ENCODE measurements around the gene KLHDC4. TPM values are rescaled to one million over a fixed set of nuclear protein-coding genes. Genes with fewer than 3 reads are reported as not detected.
"Not testable (repeated sequence)": the region's sequence is repeated elsewhere in the genome, so short reads cannot be mapped to it uniquely, and the experiment has no call there.

Gene KLHDC4
- total RNA-seq, 1 donor from 2014 or later: 11.6 TPM

DNA sequence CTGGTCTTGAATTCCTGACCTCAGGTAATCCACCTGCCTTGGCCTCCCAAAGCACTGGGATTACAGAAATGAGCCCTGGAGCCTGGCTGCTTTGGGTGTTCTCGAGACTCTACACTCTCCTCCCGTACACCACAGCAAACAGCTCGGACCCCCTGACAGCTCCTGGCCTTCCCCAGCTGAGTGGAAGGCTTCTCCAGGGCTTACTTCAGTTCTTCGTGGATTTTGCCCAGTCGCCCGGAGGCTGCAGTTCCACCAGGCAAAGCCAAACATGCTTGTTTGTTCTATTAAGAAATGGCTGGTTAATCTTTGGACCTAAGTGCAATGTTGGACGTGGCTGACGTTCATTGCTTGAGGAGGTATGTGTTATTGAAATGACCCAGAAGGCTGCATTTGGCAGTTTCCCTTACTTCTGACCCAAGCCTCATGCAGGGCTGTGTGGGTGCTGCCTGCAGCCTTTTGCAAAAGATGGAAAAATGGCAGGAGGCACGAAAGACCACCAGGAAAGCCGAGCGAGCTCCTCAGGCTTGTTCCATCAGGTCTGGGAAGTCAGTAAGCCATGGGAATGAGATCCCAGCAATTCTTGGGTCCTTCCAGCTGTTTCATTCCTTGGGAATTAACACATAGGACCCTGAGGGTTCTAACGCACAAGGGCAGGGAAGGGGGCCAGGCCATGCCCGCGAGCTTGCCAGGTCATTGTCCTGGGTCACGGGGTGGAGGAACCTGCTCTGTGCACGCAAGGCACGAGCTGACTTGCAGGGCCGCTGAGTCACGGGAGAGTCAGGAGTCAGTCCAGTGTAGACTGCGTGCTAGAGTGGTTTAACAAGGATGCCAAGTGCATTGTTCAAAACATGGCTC lies 23.9 kb upstream of the KLHDC4 start:
- no peak for DNase-seq
- peak; percentile 49 for ATAC-seq
- intact Hi-C loops (cut with micrococcal nuclease): loop anchor here (10.0 kb wide), 1 partner anchor 85 kb away; no protein-coding TSS in a partner anchor

DNA sequence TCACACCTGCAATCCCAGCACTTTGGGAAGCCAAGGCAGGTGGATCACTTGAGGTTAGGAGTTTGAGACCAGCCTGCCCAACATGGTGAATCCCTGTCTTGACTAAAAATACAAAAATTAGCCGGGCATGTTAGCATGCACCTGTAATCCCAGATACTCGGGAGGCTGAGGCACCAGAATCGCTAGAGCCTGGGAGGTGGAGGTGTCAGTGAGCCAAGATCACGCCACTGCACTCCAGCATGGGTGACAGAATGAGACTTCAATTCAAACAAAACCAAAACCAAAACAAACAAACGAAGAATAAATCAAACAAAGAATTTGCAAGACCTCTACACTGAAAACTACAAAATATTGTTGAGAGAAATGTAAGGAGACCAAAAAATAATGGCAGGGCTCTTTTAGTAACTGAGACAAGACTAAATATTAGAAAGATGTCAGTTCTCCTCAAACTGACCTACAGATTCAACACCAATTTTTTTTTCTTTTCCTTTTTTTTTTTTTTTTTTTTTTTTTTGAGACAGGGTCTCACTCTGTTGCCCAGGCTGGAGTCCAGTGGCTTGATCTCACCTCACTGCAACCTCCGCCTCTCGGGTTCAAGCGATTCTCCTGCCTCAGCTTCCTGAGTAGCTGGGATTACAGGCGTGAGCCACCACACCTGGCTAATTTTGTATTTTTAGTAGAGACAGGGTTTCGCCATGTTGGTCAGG lies 23.1 kb upstream of the KLHDC4 start:
- ATAC-seq, DNase-seq: not testable (repeated sequence)
- intact Hi-C loops (cut with micrococcal nuclease): loop anchor here (10.0 kb wide), 1 partner anchor 86 kb away; no protein-coding TSS in a partner anchor

DNA sequence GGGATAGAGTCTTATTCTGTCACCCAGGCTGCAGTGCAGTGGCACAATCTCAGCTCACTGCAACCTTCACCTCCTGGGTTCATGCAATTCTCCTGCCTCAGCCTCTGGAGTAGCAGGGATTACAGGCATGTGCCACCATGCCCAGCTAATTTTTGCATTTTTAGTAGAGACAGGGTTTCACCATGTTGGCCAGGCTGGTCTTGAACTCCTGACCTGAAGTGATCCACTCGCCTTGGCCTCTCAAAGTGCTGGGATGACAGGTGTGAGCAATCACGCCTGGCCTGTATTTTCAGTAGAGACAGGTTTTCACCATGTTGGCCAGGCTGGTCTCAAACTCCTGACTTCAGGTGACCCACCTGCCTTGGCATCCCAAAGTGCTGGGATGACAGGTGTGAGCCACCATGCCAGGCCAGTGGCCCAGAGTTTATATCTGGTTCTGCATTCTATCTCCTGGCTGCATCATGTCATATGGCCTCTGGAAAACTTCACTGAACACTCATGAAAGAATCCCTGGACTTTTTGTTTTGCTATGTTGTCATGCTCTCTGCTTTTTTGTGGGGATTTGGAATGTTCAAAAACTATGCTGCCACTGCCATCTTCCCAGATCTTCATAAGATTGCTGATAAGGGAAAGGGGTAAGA lies 21.8 kb upstream of the KLHDC4 start:
- not testable (repeated sequence) for DNase-seq, ATAC-seq
- intact Hi-C loops (cut with micrococcal nuclease): loop anchor here (10.0 kb wide), 1 partner anchor 87 kb away; no protein-coding TSS in a partner anchor

DNA sequence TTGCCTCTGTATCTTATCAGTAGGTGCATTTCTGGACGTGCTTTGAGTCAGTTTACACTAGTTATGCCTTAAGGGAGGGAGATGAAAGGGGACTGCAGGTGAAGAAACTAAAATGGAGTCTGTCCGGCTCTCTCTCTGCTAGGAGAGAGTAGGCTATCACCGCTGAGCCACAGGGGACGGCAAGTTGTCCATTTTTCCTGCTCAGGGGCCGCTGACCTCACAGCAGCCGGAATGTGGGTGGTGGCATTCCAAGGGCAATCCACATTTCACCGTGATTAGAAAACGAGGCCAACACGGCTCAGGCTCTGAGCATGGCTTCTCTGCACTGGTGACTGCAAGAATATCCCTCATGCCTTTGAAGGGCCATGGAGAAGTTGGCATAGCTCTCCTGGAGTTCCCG lies 19.0 kb upstream of the KLHDC4 start:
- intact Hi-C loops (cut with micrococcal nuclease): loop anchor here (10.0 kb wide), 1 partner anchor 90 kb away; no protein-coding TSS in a partner anchor

DNA sequence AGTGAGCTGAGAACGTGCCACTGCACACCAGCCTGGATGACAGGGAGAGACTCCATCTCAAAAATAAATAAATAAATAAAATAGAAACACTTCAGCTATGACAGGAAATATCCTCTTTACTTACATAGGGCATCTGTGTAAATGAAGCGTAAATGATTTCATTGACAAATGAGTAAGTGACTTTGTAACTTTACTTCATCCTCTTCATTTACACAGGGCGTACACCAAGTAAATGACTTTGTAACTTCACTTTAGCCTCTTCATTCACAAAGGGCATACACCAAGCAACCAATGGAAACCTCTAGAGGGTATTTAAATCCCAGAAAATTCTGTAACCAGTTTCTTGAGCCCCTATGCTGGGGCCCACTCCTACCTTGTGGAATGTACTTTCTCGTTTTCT lies 16.2 kb upstream of the KLHDC4 start:
- no peak for DNase-seq
- intact Hi-C loops (cut with micrococcal nuclease): loop anchor here (10.0 kb wide), 1 partner anchor 93 kb away; no protein-coding TSS in a partner anchor
- ATAC-seq: no peak

More for the DNA sequence above, 19.0 kb upstream of the KLHDC4 start:
- ATAC-seq: peak; percentile 45
- DNase-seq: no peak

DNA sequence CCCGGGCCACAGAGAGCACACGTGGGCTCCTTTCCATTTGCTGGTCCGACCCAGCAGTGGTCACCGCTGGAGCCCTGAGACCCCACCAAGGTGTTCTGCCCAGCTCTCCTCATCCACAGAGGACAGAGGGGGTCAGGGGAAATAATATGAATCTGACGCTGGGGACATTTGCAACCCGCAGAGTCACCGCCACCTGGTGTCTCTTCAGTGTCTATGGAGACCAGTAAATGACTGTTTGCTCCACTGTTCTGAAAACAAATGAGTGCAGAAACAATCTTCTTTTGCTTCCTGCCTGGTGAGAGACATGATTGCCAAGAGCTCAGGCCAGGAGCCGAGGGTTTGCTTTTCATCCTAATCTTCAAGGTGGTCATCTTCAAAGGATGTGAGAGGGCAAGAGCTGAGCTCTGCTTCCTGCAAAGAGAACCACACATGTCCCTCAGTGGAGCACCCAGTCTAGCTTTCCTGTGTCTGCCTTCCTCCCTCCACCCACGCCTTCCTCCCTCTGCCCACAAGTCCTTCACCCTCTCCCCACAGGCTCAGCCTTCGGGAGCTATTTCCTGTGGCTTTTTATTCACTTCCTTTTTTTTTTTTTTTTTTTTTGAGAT lies 14.7 kb upstream of the KLHDC4 start:
- intact Hi-C loops (cut with micrococcal nuclease): loop anchor here (10.0 kb wide), 1 partner anchor 94 kb away; no protein-coding TSS in a partner anchor
- peak; percentile 47 for DNase-seq

DNA sequence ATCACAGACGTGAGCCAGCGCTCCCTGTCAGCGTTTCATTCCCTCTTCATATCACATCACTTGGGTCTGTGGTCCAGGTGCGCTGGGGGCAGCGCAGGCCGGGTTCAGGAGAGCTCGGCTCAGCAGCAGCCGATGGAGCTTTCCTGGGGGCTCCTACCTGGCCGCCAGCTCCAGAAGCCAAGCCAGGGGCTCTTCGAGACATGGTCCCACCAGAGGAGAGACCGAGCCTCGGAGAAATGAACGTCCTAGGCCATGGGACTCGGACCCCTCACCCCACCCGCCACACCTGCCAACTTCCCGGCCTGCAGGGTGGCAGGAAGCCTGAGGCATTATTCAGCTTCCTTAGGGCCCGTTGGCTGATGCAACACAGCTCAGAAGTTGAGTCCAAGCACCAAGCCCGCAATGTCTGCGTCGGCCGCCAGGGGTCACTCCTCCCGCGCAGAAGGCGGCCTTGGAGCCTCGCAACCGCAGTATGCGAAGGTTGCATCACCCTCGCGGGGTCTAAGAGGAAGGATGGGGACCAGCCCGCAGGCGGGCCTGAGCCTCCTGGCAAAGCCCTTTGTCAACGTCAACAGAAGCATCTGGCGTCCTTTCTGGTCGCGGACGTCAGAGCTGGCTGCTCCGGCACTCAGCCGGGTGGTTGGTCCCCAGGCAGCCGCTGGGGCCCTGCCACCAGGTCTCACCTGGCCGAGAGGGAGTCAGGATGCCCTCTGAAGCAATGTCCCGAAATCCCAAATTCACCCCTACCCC lies 13.2 kb upstream of the KLHDC4 start:
- intact Hi-C loops (cut with micrococcal nuclease): no loop called here
- ATAC-seq (peak; percentile 92), DNase-seq (peak; percentile 93)

More for the DNA sequence above, 14.7 kb upstream of the KLHDC4 start:
- ATAC-seq: peak; percentile 19

DNA sequence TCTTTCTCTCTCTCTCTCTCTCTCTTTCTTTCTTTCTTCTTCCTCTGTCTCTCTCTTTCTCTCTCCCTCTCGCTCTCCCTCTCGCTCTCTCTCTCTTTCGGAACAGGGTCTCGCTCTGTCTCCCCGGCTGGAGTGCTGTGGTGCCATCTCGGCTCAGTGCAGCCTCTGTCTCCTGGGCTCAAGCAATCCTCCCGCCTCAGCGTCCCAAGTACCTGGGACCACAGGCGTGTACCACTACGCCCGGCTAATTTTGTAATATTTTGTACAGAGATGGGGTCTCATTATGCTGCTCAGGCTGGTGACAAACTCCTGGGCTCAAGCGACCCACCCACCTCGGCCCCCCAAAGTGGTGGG lies 12.7 kb upstream of the KLHDC4 start:
- intact Hi-C loops (cut with micrococcal nuclease): no loop called here
- DNase-seq (no peak), ATAC-seq (no peak)

DNA sequence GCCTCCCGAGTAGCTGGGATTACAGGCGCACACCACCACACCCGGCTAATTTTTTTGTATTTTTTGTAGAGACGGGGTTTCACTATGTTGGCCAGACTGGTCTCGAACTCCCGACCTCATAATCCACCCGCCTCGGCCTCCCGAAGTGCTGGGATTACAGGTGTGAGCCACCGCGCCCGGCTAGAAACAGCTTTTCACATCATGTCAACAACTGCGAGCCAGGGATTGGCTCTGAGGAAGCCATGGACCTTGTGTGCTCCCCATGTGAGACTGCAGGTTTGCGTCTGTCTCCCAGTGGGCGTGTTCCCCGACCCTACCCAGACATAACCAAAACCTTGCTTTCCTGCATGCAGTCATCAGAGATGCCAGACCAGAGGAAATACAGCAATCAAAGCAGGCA lies 8.1 kb upstream of the KLHDC4 start:
- ATAC-seq; intact Hi-C loops (cut with micrococcal nuclease); DNase-seq: not testable (repeated sequence)

DNA sequence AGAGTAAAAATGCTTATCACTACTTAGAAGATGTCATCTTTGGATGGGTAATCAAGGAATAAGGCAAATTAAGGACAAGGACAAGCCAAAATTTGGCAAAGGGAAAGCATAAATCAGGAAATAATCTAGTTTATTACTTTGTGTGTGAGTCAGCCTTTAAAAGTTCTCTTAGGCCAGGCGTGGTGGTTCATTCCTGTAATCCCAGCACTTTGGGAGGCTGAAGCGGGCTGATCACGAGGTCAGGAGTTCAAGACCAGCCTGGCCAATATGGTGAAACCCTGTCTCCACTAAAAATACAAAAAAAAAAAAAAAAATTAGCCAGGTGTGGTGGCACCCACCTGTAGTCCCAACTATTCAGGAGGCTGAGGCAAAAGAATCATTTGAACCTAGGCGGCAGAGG lies 1.7 kb upstream of the KLHDC4 start:
- intact Hi-C loops (cut with micrococcal nuclease); ATAC-seq; DNase-seq: not testable (repeated sequence)

DNA sequence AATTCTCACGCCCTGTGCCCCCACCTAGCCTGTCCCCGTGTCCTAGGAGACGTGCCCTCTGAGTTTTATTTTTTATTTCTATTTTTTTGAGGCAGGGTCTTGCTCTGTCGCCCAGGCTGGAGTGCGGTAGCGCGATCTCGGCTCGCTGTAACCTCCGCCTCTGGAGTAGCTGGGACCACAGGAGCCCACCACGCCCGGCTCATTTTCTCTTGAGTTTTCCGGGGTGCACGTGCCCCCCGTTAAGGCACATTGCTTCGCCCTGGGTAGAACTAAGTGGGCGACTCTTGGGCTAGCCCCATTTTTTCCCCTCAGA lies 655 bp upstream of the KLHDC4 start:
- intact Hi-C loops (cut with micrococcal nuclease): no loop called here
- DNase-seq (no peak), ATAC-seq (no peak)

DNA sequence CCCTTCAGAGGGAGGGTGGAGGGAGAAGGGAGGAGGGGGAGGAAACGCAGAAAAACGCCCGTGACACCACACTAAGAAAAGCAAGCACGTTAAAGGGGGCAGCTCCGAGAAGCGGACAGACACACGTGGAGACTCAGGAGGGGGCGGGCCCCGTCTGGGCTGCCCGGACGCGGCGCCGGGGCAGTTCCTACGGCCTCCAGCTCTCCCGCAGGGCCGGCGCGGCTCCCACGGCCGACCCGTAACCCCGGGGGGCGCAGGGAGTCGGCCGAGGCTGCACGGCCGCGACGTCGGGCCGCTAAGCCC lies 362 bp downstream of the KLHDC4 start:
- intact Hi-C loops (cut with micrococcal nuclease): no loop called here
- no peak for DNase-seq
- peak; percentile 54 for ATAC-seq

DNA sequence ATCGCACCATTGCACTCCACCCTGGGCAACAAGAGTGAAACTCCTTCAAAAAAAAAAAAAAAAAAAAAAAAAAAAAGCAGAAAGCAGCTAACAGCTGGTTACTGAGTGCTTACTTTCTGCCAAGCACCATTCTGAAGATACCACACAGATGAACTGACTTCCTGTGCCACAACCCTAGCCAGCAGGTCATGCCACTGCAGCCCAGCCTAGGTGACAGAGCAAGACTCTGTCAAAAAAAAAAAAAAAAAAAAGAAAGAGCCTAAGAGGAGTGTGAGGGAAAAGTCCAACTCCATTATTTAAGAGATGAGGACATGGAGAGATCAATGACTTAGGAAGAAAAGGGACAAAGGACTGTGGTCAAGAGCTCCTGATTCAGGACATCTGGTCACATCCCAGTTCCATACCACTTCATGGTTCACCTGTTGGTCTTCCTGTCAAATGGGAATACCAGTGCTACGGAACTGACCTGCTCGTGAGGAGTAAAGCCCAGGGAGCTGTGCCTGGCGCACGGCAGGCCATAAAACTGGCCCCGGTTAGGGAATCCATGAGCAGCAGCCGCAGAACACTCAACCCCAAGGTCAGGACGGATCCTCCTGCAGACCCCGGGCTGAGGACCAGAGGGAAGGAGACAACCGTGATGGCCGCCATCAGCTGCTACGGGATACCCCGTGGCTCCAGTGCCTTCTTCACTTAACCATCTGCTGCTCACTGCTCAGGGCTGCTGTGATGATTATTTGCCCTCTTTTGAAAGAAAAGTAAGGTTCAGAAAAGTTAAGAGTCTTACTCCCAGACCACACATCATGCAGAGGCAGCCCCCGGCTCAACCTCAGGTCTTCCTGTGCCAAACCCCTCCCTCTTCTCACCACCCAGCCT lies 950 bp downstream of the KLHDC4 start:
- no peak for DNase-seq
- ATAC-seq: no peak
- intact Hi-C loops (cut with micrococcal nuclease): no loop called here

DNA sequence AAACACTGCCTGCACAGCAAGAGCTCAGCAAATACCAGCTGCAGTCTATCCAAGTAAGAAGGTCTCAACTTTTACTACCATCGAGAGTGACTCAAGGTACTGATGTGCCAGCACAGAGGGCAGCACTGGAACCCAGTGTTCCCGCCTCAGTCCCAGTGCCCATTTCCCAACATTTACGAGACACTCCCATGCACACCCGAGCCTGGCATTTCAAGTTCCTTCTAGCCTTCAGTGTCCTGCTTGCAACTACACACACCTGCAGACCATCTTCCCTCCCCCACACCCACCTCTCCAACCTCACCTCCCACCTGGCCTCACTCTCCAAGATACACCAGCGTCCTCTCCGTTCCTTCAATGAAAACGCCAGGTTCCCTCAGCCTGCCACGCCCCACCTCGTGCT lies 3.2 kb downstream of the KLHDC4 start:
- DNase-seq: no peak
- no peak for ATAC-seq
- intact Hi-C loops (cut with micrococcal nuclease): no loop called here

DNA sequence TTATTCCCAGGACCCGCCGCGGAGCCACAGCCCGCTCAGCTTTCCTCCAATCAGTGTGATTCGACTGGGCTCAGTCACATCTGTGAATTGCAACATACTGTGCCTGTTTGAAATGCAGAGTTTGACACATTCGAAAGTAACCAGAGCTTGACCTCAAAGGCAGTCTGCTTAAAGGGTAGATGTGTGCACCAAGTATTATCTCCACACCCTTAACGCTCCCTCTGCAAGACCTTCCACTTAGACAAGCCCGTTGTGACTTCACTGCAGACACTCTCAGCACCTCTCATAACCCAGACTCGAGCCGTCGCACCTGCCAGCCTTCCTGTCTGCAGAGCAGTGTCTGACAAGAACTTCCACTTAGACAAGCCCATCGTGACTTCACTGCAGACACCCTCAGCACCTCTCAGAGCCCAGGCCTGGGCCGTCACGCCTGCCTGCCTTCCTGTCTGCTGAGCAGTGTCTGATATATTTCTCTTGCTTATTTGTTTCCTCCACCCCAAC lies 3.7 kb downstream of the KLHDC4 start:
- DNase-seq: no peak
- intact Hi-C loops (cut with micrococcal nuclease): no loop called here
- no peak for ATAC-seq

DNA sequence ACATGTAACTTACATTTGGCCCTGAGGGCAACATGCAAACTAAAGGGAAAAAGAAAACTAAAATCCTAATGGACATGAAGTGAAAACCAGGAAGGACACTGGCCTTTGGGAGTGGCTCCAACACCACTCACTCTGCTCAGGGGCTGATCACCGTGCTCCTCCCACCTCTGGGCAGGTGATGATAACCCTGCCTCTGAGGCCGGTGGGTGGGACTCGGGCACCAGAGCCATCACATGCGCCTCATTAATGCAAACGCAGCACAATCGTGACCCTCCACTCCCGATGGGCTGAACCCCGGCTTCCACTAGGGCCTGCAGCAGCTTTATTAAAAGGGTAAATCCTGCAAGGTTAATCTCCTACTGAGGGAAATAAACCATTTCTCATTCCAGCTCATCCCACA lies 4.7 kb downstream of the KLHDC4 start:
- DNase-seq: no peak
- intact Hi-C loops (cut with micrococcal nuclease): no loop called here
- no peak for ATAC-seq

DNA sequence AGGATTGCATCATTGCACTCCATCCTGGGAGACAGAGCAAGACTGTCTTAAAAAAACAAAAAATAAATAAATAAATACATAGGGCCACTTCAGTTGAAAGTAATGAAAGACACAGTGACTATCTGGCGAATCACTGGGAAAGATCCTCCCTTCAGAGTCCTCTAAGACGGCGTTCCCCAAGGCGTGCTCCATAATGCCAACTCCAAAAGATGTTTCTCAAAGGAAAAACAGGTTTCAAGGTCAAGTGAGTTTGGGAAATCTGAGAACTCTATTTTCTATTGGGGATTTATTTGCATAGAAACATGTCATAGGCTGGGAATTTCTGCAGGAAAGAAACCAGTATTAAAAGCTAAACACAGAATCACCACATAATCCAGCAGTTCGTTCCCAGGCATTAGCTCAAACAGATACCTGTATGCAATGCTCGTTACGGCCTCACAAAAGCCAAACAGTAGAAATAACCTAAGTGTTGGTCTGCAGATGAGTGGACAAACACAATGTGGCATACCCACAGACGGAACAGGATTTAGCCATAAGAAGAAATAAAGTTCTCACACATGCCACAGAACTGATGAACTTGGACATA lies 7.9 kb downstream of the KLHDC4 start:
- intact Hi-C loops (cut with micrococcal nuclease): no loop called here
- DNase-seq (no peak), ATAC-seq (no peak)

All from left ventricle myocardium superior (tissue), 1 donor.